Skeletal muscle satellite cell (primary cell): ENCODE results near the gene HAP1.

Experiments
- H3K27me3 ChIP-seq: 2 replicates; pipeline ENCODE4 v1.7.0; 2013; ENCODE audit warnings: low read length; ENCODE audit not compliant: control insufficient read depth, insufficient read depth
- H3K36me3 ChIP-seq: 2 replicates; pipeline ENCODE4 v1.7.0; 2013; ENCODE audit warnings: mild to moderate bottlenecking, control low read depth, low read length; ENCODE audit not compliant: insufficient read depth
- H3K4me1 ChIP-seq: 2 replicates; pipeline ENCODE4 v1.7.0; 2013; ENCODE audit warnings: low read length; ENCODE audit not compliant: control insufficient read depth, insufficient read depth
- H3K4me2 ChIP-seq: 2 replicates; pipeline ENCODE4 v1.7.0; 2013; ENCODE audit warnings: mild to moderate bottlenecking, low read length
- H3K4me3 ChIP-seq: 2 replicates; pipeline ENCODE4 v1.7.0; 2013; ENCODE audit warnings: low read length
- H3K9ac ChIP-seq: 2 replicates; pipeline ENCODE4 v1.7.0; 2013; ENCODE audit warnings: mild to moderate bottlenecking, low read depth, low read length, moderate library complexity
- H3K9me3 ChIP-seq: replicated peaks from 2 replicates; pipeline ENCODE4 v1.7.0; 2013; ENCODE audit warnings: mild to moderate bottlenecking, control low read depth, low read length

Gene HAP1

DNA sequence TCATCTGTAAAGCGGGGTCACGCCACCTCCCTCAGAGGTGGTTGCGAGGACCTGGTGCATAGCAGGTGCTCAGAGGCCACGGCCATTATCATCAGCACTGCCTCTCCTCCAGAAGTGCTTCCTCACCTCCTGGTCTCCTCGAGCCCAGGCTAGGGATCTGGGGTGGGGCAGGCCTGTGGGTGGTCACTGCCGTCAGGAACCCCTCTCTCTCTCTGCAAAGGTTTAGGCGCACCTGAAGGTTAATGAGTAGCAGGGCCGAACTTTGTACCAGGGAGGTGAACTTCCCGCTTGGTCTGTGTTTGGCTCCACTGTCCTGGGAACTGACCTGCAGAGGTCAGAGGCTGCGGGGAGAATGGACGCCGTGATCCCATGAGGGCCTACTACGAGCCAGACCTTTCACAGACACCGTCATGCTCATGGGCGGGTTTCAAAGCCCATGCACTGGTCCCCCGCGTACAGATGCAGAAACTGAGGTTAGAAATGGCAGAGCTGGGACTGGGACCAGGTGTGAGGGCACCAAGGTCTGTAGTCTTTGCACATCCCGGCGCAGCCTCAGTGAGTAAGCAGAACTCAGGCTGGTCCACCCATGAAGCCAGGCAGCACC lies 38.2 kb upstream of the HAP1 start:
- Histone ChIP-seq H3K4me3 (no peak overlapping the region), H3K9me3 (no peaks in the 10 kb centered on the region), H3K27me3 (no peaks in the 10 kb centered on the region), H3K9ac (no peak overlapping the region), H3K36me3 (no peaks in the 10 kb centered on the region), H3K4me2 (peak overlapping the region; percentile 49), H3K4me1 (peaks cover 19% of the 10 kb centered on the region)

GRCh38 chr17:41772218-41772585 lies 37.8 kb upstream of the HAP1 start:
- Histone ChIP-seq H3K9ac (no peak overlapping the region), H3K4me1 (peaks cover 14% of the 10 kb centered on the region), H3K36me3 (no peaks in the 10 kb centered on the region), H3K4me2 (no peak overlapping the region), H3K9me3 (no peaks in the 10 kb centered on the region), H3K4me3 (no peak overlapping the region), H3K27me3 (no peaks in the 10 kb centered on the region)

- Histone ChIP-seq H3K27me3 (no peaks in the 10 kb centered on the region), H3K4me3 (no peak overlapping the region), H3K4me1 (peaks cover 10% of the 10 kb centered on the region), H3K4me2 (no peak overlapping the region), H3K9ac (no peak overlapping the region), H3K36me3 (no peaks in the 10 kb centered on the region), H3K9me3 (no peaks in the 10 kb centered on the region)
These were observed 37.2 kb upstream of the HAP1 start for GRCh38 chr17:41771389-41772206.

DNA sequence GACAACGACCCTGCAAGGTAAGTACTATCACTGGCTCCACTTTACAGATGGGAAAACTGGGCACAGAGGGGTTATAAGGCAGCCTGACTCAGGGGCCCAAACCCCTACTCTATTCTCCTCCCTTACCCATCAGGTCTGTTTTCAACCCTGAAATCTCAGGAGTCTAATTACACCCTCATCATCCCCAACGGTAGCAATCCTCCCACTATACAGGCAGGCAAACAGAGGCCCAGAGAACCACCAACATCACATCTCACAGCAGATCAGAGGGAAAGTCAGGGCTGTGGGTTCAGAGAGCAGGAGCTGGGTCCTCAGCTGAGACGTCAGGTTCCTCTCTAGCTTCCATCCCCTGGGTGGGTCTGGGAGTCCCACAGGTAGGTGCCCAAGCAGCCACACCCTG lies 35.5 kb upstream of the HAP1 start:
- Histone ChIP-seq H3K4me1 (peaks cover 10% of the 10 kb centered on the region), H3K9ac (no peak overlapping the region), H3K36me3 (no peaks in the 10 kb centered on the region), H3K4me2 (no peak overlapping the region), H3K4me3 (no peak overlapping the region), H3K9me3 (no peaks in the 10 kb centered on the region), H3K27me3 (no peaks in the 10 kb centered on the region)

DNA sequence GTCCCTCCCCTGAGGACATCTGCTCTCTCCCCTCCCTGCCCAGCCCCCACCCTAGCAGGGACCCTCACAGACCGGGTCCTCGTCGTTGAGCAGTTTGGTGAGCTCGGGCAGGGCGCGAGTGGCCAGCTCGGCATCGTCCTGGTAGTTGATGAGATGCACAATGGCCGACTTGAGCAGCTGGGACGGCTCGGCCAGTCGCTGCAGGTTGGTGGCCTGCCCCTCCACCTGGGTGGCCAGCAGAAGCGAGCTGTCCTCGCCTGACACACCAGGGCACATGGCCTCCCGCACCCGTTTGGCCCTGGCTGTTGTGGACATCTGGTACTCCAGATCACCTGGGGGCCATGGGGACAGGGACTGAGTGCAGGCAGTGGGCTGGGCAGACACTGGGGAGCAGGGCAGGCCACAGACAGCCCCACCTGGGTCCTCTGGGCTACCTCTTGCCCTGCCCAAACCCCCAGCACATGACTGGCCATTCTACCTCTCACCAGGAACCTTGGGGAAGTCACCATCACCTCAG lies 35.0 kb upstream of the HAP1 start:
- Histone ChIP-seq H3K4me1 (peaks cover 10% of the 10 kb centered on the region), H3K4me2 (no peak overlapping the region), H3K27me3 (no peaks in the 10 kb centered on the region), H3K36me3 (no peaks in the 10 kb centered on the region), H3K4me3 (no peak overlapping the region), H3K9me3 (no peaks in the 10 kb centered on the region), H3K9ac (no peak overlapping the region)

DNA sequence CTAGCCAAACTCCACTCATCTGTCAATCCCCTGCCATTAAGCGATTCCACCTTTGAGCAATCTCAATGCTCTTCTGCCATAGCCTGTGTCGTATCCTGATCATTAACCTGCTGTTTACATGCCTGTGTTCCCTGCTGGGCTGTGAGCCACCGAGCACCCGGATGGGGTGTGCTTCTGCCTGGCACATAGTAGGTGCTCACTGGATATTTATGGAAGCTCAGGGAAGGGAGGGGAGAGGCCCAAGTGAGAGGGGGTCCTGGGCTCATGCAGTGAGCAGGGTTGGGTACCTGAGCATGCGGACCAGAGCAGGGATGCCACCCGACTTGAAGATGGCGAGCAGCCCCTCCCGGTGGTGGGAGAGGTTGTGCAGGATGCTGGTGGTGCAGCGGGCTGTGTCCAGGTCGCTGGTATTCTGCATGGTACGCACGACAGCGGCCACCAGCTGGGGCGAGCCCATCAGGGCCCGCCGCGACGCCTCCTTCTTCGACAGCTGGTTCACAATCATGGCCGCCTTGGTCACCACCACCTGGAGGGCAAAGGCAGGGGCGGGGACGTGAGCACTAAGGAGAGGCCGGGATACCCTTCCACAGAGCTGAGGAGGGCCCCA lies 34.3 kb upstream of the HAP1 start:
- no peaks in the 10 kb centered on the region for H3K36me3 ChIP-seq
- H3K9ac ChIP-seq = no peak overlapping the region
- H3K9me3 ChIP-seq = no peaks in the 10 kb centered on the region
- no peaks in the 10 kb centered on the region for H3K27me3 ChIP-seq
- H3K4me1 ChIP-seq = peaks cover 10% of the 10 kb centered on the region
- no peak overlapping the region for H3K4me3 ChIP-seq
- H3K4me2 ChIP-seq = no peak overlapping the region

DNA sequence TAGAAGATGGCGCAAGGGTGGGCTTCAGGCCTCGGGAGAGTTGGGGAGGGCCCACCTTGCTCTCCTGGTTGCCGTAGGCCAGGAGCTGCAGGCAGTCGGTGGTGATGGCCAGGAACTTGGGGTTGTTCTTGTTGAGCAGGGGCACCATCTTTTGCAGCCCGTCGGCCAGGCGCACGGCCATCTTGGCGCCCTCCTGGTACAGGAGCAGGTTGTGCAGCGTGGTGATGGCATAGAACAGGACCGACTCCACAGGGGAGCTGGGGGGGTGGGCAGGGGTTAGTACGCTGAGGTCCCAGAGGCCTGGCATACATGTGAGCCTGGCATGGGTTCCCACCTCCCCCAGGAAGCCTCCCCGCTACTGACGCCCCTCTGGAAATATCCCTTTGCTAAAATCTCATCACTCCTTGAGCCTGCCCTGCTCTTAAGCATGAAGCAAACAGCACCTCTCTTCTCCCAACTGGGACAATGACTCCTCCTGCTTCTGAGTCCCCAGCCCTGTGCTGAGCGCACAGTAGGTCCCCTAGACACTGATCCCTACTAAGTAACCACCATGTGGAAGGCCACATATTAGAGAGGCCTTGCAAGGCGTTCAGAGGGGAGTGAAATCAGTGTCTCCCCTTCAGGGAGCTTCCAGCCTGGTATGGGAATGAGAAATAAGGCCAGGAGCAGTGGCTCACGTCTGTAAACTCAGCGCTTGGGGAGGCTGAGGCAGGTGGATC lies 33.0 kb upstream of the HAP1 start:
- H3K9ac ChIP-seq = no peak overlapping the region
- H3K9me3 ChIP-seq = no peaks in the 10 kb centered on the region
- no peak overlapping the region for H3K4me3 ChIP-seq
- no peaks in the 10 kb centered on the region for H3K36me3 ChIP-seq
- H3K4me1 ChIP-seq = no peaks in the 10 kb centered on the region
- no peaks in the 10 kb centered on the region for H3K27me3 ChIP-seq
- no peak overlapping the region for H3K4me2 ChIP-seq

DNA sequence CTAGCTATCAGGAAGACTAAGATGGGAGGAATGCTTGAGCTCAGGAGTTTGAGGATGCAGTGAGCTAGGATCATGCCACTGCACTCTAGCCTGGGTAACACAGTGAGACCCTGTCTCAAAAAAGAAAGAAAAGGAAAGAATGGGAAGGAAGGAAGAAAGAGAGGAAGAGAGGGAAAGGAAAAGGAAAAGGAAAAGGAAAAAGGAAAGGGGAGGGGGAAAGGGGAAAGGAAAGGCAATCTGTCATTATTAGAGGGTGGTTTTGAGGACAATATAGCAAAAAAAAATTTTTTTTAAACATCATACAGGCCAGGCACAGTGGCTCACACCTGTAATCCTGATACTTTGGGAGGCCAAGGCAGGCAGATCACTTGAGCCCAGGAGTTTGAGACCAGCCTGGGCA lies 31.7 kb upstream of the HAP1 start:
- H3K27me3 ChIP-seq = peaks cover 5% of the 10 kb centered on the region
- no peaks in the 10 kb centered on the region for H3K36me3 ChIP-seq
- H3K4me1 ChIP-seq = no peaks in the 10 kb centered on the region
- H3K9ac ChIP-seq = no peak overlapping the region
- no peak overlapping the region for H3K4me3 ChIP-seq
- H3K9me3 ChIP-seq = no peaks in the 10 kb centered on the region
- no peak overlapping the region for H3K4me2 ChIP-seq

DNA sequence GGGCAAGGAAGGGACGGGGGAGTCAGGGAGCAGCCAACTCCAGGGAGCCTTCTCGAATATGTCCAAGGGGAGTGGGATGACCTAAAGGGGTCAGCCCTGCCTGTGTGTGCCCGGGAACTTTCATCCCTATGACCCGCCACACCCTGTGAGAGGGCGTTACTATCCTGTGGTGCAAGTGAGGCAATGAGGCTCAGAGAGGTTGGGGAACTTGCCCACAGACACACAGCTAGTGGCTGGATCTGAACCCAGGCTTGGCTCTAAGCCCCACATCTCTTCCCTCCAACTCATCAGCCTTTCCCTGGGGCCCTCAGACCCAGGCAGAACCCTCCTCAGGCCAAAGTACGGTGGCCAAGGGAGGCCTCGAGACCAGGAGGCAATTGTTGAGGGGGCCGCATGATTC lies 28.9 kb upstream of the HAP1 start:
- Histone ChIP-seq H3K9me3 (no peaks in the 10 kb centered on the region), H3K4me1 (no peaks in the 10 kb centered on the region), H3K27me3 (peaks cover 6% of the 10 kb centered on the region), H3K36me3 (no peaks in the 10 kb centered on the region), H3K4me2 (no peak overlapping the region), H3K4me3 (no peak overlapping the region), H3K9ac (no peak overlapping the region)

GRCh38 chr17:41762841-41763240 lies 28.4 kb upstream of the HAP1 start:
- peaks cover 6% of the 10 kb centered on the region for H3K27me3 ChIP-seq
- no peaks in the 10 kb centered on the region for H3K9me3 ChIP-seq
- H3K4me2 ChIP-seq = no peak overlapping the region
- H3K36me3 ChIP-seq = no peaks in the 10 kb centered on the region
- no peak overlapping the region for H3K9ac ChIP-seq
- H3K4me1 ChIP-seq = no peaks in the 10 kb centered on the region
- H3K4me3 ChIP-seq = no peak overlapping the region

DNA sequence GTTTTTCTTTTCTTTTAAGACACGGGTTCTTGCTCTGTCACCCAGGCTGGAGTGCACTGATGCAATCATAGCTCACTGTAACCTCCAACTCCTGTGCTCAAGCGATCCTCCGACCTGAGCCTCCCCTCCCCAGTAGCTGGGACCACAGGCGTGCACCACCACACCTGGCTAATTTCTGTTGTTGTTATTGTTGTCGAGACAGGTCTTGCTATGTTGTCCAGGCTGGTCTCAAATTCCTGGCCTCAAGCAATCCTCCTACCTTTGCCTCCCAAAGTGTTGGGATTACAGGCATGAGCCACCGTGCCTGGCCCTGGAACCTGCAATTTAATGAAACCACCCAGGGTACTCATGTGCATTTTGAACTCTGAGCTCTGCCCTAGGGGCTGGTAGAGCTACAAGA lies 27.9 kb upstream of the HAP1 start:
- H3K9ac ChIP-seq = no peak overlapping the region
- no peaks in the 10 kb centered on the region for H3K4me1 ChIP-seq
- H3K36me3 ChIP-seq = no peaks in the 10 kb centered on the region
- peaks cover 10% of the 10 kb centered on the region for H3K27me3 ChIP-seq
- no peak overlapping the region for H3K4me3 ChIP-seq
- H3K9me3 ChIP-seq = no peaks in the 10 kb centered on the region
- H3K4me2 ChIP-seq = no peak overlapping the region
